HG03342 (cell line): Measurements from ENCODE around the gene ARHGAP33.

Experiments
- ATAC-seq: cut with Tn5 transposase; IDR thresholded peaks from one replicate; pipeline ENCODE4 v1.9.1; 2021; ENCODE audit warnings: mild to moderate bottlenecking, moderate library complexity; ENCODE audit not compliant: unreplicated experiment

ARHGAP33 gene

DNA sequence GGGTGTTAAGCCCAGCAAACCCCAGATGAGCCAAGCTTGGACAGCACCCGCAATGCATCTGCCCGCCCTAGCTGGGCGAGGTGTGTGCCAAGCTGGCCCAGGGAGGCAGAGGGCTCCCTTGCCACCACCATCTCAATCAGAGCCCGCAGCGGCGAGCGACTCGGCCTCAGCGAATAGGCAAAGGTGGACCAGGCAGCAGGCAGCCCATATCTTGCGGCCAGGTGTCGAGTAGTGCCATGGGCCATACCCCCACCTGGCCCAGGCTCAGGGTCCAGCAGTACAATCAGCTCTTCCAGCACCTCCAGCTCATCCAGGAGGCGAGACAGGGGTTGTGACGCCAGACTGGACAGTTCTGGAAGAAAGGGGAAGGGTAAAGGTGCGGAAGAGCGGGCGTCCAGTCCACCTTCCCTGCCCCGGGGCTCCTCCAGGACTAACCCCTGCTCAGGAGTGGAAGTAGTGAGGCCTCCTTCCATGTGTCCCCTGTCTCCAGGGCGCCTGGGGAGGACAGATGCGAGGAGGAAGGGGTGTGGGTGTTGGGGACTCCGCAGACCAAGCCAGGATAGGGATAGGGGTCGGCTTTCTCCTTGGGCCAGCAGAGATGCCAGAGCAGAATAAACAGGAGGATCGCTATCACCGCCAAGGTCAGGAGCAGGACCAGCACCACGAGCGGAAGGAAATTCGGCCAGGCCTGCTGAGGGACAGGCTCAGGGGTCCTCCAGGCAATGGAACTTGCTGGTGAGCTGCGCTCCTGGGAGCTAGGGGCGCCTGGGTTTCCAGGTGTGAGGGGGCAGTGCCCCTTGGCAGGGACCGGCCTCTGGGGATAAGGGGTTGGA is 35.9 kb upstream of the ARHGAP33 start:
- ATAC-seq: no peak

DNA sequence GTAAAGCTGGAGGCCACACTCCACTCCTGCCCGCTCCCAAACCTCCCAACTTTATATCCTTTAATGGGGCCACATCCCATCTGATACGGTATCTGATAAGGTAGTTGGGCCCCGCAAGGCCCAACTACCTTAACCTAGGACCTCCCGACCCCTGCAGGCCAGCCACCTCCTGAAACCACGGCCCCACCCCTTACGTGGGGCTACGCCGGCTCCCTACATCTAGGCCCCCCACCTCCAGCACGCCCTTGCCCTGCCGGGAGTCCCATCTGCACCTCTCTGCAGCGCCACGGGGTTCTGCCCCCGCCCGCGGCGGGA is 35.3 kb upstream of the ARHGAP33 start:
- peak; percentile 13 for ATAC-seq

DNA sequence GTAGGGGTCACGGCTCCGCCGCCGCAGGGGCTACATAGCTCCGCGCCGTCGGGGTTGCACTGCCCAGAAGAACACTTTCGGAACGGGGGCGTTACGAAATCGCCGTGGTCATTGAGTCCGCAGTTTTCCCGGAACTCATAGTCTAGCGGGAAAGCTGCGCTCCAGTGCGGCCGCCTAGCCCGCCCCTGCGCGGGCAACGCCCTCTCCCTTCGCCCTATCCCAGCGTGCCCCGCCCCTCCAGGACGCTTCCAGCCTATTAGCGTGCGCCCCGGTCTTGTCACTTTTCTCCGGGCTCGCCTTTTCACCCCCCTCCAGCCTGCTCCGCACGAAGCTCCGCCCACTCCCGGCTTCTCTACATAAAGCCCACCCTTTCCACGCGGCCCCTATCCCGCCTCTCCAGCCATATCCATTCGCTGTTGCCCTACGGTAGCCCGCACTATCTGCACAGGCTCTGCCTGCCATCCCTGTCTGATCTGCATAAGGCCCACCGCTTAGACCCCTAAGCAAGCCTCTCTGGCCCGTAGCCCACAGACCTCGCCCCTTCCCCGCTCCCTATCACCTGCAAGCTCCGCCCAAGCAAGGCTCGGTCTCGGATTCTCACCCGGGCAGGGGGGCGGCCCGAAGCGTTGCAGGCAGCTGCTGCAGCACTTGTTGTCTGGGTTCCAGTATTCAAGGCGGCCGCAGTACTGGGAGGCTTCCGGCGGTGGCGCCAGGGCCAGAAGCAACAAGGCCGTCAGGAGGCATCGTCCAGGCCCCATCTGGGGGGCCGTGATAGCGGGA is 34.8 kb upstream of the ARHGAP33 start:
- peak; percentile 51 for ATAC-seq

DNA sequence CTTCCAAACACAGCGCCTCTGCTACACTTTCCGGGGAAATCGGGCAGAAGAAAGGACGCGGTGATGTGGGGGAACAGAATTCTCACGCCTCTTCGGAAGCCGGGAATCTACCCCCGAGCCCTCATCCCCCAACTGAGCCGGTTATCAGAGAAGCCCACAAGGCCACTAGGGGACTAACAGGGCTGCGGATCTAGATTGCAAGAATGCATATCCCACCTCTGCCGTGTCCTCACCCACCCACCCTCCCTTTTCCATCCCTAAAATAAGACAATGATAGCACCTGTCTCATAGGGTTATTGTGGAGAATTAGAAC is 34.2 kb upstream of the ARHGAP33 start:
- ATAC-seq: no peak

DNA sequence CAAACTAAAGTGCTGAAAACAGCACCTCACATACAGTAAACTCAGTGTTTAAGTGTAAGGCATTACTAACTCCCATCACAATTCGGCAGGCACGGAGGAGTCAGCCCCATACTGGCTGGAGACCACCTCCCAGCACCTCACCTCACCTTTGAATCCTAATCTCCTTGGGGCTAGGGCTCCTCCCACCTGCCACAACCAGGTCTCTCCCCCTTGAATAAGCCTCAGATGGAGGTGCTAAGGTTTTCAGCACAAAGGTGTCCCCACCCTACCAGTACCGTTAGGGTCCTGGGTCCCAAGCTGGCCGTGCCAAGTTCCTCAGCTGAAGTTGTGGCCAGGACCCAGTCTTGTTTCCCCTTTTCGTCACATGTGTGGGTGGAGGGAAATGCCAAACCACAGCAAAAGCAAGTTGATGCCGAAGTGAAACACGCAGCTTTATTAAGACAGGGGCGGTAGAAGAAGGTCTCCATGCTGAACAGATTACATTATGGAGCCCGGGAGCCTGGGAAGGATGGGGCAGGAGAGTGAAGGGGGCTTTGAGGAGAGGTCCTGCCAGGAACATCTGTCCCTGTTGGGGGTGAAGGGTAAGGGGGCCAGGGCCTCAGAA is 33.1 kb upstream of the ARHGAP33 start, which contains the start of gene IGFLR1:
Gene IGFLR1, minus strand, starts transcription at position 332 of the 604 bp plus-strand sequence. CDS start 1,272 bp downstream, outside the sequence.
- no peak for ATAC-seq

DNA sequence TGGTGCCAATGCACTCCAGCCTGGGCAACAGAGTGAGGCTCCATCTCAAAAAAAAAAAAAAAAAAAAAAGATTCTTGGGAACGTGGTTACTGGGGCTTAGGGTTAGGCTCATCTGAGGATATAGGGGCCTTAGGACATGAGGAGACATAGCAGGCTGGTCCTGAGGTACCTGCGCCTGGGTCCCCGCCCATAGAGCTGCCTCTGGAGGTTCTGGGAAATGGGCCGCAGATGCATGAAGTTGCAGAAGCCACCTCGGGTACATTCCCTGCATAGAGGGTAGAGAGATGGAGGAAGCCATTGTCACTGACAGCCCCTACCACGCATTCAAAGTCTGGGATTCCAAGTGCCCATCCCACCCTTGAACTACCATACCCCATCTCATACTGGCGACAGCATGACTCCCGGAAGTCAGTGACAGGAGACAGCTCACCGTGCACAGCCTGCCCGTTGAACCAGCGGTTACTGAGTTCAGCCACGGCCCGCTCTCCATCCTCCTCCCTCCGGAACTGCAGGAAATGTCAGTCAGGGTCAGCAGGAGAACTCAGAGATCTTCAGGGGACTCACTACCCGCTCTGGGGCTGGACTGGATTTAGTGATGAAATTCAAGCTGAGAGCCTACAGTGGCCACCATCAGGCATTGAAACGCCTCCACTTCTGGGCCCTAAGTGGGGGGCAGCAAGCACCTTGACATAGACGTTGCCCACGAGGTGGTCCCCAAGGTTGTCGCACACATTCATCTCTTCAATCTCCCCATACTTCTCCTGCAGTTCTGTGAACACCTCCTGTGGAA is 31.5 kb upstream of the ARHGAP33 start:
- ATAC-seq: no peak

DNA sequence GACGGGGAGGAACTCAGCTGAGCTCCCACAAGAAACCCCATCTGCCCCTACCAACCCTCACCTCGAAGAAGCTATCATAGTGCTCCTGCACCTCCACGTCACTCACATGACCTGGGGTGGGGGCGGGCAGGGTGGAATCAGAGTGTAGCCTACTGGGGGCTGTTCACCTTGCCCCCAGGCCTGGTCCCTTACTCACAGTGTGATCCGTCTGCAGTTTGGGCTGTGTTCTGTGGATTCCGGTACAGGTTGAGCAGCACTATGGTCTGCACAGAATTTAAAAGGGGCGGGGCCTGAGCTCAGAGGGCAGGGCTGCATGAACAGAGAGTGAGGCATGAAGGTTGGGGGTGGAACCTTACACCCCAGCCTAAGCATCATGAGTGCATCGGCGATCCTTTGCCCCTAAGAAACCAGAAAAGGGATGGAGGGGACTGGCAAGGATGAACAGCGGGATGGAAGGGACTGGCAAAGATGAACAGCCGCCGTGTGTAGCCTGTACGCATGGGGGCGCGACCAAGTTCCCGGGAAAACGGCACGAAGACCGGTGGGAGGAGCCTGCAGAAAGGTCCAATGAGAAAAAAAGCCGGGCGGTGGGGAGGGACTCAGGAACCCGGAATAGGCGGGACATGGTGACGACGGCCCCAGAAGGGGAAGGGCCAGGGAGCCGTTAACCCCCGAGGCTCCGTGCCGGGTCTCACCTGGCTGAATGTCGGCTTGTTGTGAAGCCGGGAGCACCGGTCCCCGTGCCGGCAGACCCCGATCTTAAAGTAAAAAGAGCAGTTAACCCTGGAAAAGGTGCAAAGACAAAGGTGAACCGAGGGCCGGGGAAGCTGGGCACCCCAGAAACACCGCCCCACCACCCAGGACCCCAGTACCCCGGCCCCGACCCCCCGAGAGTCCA is 30.7 kb upstream of the ARHGAP33 start:
- peak; percentile 23 for ATAC-seq

DNA sequence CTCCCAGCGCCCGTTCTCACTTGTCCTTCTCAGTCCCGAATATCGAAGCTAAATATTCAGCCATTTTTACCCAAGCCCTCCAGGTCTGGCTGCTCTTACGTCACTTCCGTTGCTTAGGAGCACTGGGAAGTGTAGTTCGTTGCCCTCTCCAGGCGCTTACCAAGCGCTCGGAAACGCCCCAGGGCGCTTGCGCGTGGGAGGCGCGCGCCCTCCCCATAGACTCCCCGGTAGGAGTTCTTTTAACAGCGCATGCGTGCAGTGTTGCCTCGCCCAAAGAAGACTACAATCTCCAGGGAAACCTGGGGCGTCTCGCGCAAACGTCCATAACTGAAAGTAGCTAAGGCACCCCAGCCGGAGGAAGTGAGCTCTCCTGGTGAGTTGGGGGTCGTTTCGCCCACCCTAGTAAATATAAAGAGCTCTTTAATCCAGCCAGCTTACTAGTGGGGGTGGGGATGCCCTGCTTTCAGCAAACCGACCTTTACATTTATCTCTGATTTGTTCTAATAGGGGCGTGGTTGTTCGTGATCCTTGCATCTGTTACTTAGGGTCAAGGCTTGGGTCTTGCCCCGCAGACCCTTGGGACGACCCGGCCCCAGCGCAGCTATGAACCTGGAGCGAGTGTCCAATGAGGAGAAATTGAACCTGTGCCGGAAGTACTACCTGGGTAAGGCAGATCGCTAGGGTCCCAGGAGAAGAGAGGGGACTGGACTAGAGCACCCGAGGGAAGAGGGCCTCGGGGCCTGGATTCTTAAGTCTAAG is 29.9 kb upstream of the ARHGAP33 start, which contains the start of the genes PSENEN and U2AF1L4:
Gene PSENEN, plus strand, starts transcription at position 324 of the 759 bp plus-strand sequence. Its CDS starts 280 bp downstream, at position 604.
Gene U2AF1L4, minus strand, starts transcription at position 91 of the 759 bp plus-strand sequence. Its CDS starts 27 bp downstream, at position 64.
- peak; percentile 40 for ATAC-seq

DNA sequence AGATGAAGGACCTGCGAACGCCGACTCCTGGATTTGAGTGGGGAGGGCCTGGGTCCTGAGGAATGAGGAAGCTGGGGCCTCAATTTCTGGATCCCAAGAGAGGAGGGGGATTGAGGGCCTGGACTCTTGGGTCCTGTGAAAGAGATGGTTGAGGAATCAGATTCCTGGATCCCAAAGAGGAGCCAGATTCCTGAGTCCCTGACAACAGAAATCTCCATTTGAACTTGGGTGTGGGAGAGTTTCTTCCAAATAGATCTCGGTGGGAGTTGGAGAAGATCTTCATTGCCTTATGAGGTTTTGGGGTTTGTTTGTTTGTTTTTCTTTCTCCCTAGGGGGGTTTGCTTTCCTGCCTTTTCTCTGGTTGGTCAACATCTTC is 29.3 kb upstream of the ARHGAP33 start:
- ATAC-seq: no peak

DNA sequence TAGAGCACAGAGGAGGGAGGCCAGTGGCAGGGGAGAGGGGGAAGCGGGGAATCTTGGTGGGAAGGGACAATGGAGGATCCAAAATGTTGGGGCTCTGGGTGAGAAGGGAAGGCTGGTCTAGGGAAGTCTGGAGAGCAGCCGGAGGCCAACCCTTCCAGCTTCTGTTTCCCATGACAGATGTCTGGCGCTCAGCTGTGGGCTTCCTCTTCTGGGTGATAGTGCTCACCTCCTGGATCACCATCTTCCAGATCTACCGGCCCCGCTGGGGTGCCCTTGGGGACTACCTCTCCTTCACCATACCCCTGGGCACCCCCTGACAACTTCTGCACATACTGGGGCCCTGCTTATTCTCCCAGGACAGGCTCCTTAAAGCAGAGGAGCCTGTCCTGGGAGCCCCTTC is 28.8 kb upstream of the ARHGAP33 start:
- no peak for ATAC-seq

DNA sequence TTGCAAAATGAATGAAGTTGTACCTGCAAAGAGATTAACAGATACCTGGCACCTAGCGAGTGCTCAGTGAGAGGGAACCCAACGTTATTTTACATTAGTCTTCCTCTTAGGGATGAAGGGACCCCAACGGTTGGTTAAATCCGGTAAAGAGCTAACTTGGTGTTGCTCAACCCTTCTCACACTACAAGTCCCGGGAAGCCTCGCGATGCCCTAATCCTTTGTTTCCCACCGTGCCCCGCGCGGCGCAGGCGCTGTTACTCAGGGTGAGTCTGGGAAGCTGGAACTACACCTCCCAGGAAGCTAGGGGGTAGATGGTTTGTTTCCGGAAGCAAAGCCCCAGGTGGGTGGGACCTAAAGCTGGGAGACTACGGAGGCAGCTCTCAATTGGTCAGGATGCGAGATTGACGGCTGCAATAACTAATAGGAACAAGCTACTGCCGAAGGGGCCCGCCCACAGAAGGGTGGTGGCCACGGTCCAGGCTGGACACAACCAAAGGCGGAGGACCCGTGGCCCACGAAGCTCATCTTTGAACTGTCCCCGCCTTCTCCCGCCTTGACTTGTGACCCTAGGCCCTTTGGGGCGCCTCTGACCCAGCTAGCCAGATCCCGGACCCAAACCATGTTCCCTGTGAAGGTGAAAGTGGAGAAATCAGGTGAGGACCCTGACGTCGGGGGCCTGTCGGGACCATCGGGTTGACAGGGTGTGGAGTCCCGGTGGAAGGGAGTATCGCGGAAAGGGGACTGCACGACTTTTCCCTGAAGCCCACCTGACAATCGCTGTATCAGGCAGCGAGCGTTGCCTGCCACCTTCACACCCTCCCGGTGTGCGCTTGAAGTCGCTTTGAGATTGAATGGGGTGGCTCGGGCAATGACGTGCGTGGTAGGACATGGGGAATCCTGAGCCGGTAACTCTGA is 27.0 kb upstream of the ARHGAP33 start, which contains the start of gene LIN37:
Gene LIN37, plus strand, starts transcription at position 471 of the 915 bp plus-strand sequence. Its CDS starts 149 bp downstream, at position 620.
- peak; percentile 72 for ATAC-seq

DNA sequence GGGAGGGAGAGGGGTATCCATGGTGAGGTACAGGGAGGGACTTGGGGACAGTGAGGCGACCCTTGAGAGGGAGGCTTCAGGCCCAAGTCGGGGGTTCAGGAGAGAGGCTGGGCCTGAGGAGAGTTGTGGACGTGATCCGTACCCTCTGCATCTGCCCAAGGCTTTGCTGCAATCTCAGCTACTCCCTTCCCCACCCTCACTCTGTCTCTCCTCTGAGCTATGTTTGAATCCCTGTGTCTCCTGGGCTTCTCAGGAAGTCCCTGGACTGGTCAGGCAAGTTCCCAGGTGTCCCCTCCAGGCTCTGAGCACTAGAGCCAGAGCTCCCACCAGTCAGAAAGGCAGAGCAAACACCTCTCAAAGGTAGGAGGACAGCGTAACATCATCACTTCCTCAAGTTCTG is 25.2 kb upstream of the ARHGAP33 start:
- ATAC-seq: no peak

DNA sequence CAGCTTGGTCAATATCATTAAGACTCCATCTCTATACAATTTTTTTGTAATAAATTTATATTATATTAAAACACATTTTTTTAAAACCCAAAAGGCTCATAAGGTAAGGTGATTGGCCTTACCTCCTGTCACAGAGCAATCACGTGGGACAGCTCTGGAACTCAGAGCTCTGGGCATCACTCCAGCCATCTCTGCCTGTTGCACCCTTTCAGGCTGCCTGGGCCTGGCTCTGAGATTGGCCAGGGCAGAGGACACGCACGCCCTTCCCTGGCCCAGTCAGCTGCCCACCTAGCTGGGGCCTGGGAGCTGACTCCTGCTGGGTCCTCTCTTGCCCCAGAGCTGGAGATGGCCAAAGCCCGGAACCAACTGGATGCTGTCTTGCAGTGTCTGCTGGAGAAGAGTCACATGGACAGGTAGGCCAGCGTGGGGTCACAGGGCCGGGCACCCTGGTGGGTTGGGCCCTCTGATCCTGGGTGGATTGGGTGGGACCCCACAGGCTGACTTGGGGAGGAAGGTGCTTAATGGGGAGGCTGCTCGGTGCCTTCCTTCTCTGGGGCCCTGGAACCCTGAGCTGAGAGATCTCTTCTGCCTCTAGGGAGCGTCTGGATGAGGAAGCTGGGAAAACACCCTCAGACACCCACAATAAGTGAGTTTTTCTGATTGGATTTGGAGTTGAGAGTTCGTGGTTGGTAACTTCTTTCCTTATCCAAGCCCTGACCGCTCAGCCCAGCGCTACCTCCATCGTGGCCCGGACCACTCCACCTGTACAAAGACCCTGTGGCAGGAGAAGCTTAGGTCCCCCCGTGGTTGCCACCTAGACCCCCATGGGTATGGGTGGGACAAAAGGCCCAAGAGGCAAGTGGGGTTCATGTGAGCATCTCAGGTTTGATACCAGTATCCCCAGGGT is 23.3 kb upstream of the ARHGAP33 start:
- ATAC-seq: no peak

DNA sequence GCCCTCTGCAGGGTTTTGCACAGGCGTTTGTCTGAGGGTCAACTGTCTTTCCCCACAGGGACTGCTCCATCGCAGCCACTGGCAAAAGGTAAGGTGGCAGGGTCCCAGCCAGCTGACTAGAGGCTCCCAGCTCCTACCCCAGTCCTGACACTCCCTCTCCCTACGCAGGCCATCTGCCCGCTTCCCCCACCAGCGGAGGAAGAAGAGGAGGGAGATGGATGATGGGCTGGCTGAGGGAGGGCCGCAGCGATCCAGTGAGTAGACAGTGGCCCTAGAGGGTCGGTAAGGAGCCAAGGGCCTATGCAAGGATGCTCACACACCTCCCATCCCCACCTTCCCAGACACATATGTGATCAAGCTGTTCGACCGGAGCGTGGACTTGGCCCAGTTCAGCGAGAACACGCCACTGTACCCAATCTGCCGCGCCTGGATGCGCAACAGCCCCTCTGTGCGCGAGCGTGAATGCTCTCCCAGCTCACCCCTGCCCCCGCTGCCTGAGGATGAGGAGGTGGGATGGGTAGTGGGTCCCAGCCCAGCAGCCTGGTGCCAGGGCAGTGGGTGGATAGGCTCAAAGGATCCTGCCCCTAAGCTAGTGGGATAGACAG is 22.5 kb upstream of the ARHGAP33 start:
- no peak for ATAC-seq

DNA sequence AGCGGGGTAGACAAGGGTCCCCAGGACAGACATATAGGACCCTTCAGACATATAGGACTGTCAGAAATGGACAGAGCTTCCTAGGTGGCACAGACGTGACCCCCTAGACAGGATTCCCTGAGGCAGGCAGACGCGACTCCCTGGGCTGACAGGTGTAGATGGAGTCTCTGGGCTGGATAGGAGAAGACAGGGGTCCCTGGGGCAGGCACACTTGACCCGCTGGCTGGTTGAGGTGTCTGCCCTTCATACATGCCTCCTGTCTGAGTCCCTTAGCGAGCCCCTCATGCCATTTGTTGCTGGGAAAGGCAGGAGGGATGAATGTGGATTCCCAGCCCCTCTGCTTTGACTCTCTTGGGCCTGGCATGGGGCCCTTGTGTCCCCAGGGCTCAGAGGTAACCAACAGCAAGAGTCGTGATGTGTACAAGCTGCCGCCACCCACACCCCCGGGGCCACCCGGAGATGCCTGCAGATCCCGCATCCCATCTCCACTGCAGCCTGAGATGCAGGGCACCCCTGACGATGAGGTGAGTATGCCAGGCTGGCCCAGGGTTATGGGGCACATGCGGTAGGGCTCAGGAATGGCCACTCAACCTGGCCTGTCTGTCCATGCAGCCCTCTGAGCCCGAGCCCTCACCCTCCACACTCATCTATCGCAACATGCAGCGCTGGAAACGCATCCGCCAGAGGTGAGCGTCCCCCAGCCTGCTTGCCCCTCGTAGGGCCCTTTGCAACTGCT is 21.6 kb upstream of the ARHGAP33 start:
- ATAC-seq: no peak
